Measurements from ENCODE around the gene EIPR1.

Gene EIPR1

DNA sequence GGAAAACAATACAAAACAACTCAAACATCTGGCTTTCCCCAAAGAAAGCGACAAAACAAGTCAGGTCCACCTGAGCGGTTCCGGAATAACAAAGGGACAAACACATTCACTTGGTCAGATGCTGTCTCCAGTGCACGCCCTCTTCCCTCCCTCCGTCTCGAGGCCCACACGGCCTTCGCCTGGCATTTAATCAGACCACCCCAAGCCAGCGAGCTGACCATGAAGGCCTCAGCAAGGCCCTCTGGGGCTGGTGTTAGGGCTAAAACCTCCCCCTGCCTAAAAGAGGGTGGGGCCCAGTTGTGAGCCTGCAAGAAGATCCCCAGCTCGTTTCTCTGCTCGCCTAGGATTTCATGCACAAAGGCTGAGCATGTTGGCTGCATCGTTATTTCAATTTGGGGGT, 180.3 kb downstream of the EIPR1 start:
- Histone ChIP-seq H3K27me3 (ENCODE audit: control insufficient read depth, insufficient read depth, low read length) (no peaks in the 10 kb centered on the region), H3K27ac (ENCODE audit: low read depth, low read length) (no peak overlapping the region), H3K4me1 (ENCODE audit: control insufficient read depth, insufficient read depth, low read length) (peaks cover 5% of the 10 kb centered on the region; the same call in 1 of the 2 replicates), H3K9me3 (ENCODE audit: control insufficient read depth, insufficient read depth, low read depth, low read length) (peaks cover 4% of the 10 kb centered on the region), H3K9ac (ENCODE audit: low read length) (no peak overlapping the region), H3K36me3 (ENCODE audit: control insufficient read depth, insufficient read depth, low read length) (peaks cover 24% of the 10 kb centered on the region), H3K4me3 (ENCODE audit: low read depth, low read length) (no peak overlapping the region)

DNA sequence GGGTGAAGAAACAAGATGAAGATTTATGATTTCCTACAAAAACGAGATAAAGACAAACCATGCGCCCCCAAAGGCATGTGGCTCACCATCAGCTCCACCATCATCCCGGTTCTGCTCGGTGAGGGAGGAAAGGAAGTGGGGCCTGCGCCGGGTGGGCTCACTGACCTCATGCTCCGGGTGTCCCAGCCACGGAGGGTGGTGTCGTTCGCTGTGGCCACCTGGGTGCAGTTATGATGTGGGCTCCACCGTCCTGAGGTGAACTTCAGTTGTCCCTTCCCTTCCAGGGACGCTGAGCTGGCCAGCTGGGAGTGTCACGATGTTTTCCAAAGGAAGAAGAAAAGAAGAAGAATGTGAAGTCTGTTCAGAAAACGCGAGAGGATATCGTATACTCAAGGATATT, 180.9 kb downstream of the EIPR1 start:
- Histone ChIP-seq H3K27ac (ENCODE audit: low read depth, low read length) (no peak overlapping the region), H3K4me3 (ENCODE audit: low read depth, low read length) (no peak overlapping the region)

DNA sequence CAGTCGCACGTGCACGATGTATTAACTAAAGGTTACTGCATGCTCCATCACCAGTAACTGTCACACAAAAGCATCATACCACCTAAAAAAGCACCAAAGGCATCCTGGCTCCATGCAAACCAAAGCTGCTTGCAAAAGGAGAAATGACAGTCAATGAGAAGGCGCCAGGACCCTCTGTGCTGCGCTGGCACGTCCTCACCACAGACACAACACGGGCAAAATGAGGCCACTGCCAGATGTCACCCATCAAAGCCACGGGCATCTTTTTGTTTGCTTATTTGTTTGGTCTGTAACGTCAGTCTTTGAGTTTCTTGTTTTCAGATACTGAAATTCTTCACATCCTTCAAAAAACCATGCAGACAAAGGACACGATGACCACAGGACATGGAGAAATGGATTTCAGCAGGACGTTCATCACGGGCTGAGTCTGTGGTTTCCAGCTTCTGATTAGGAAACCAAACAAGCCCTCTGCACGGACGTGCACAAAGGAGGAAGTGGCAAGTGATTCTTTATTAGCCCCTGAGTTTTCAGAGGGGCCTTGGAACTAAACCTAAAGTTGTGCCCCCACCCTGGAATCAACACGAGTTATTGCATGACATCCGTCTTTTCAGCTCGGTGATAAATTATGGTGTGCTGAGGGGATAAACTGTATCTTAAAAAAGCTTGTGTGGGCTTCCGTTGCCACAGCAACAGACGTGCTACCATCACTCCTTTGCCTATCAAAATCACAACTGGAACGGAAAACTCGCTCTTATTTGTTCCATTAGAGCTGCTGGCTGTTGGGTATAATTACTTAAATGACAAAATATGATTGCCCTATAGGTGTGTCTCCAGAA, 181.8 kb downstream of the EIPR1 start:
- Histone ChIP-seq H3K4me3 (ENCODE audit: low read depth, low read length) (no peak overlapping the region), H3K9me3 (ENCODE audit: control insufficient read depth, insufficient read depth, low read depth, low read length) (peaks cover 4% of the 10 kb centered on the region), H3K36me3 (ENCODE audit: control insufficient read depth, insufficient read depth, low read length) (peaks cover 30% of the 10 kb centered on the region), H3K27ac (ENCODE audit: low read depth, low read length) (no peak overlapping the region), H3K4me1 (ENCODE audit: control insufficient read depth, insufficient read depth, low read length) (peaks cover 5% of the 10 kb centered on the region; the same call in 1 of the 2 replicates), H3K9ac (ENCODE audit: low read length) (no peak overlapping the region), H3K27me3 (ENCODE audit: control insufficient read depth, insufficient read depth, low read length) (no peaks in the 10 kb centered on the region)

More for the DNA sequence above, 180.9 kb downstream of the EIPR1 start:
- no peak overlapping the region for H3K9ac ChIP-seq (ENCODE audit: low read length)
- H3K27me3 ChIP-seq (ENCODE audit: control insufficient read depth, insufficient read depth, low read length) = no peaks in the 10 kb centered on the region
- H3K4me1 ChIP-seq (ENCODE audit: control insufficient read depth, insufficient read depth, low read length) = peaks cover 5% of the 10 kb centered on the region; the same call in 1 of the 2 replicates
- H3K36me3 ChIP-seq (ENCODE audit: control insufficient read depth, insufficient read depth, low read length) = peaks cover 30% of the 10 kb centered on the region
- peaks cover 4% of the 10 kb centered on the region for H3K9me3 ChIP-seq (ENCODE audit: control insufficient read depth, insufficient read depth, low read depth, low read length)

DNA sequence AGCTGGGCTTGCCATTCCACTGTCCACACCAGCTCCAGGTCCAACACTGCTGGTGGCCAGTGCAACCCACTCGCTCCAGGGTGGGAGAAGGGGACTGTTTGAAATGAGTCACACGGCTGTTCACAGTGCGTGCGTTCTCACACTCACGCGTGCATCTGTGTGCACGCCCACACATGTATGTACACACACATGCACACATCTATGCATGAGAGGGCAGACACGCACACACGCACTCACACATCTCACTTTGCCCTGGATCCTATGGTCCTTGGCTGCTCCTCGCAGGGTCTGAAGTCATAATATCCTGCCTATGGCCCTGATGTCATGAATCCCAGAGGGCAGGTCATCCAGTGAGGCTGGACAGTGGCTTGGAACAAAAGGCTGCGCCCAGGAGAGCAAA, 182.8 kb downstream of the EIPR1 start:
- H3K27ac ChIP-seq (ENCODE audit: low read depth, low read length) = no peak overlapping the region
- peaks cover 32% of the 10 kb centered on the region for H3K36me3 ChIP-seq (ENCODE audit: control insufficient read depth, insufficient read depth, low read length)
- peaks cover 4% of the 10 kb centered on the region for H3K9me3 ChIP-seq (ENCODE audit: control insufficient read depth, insufficient read depth, low read depth, low read length)
- no peaks in the 10 kb centered on the region for H3K27me3 ChIP-seq (ENCODE audit: control insufficient read depth, insufficient read depth, low read length)
- H3K9ac ChIP-seq (ENCODE audit: low read length) = no peak overlapping the region
- no peak overlapping the region for H3K4me3 ChIP-seq (ENCODE audit: low read depth, low read length)
- peaks cover 5% of the 10 kb centered on the region; the same call in 1 of the 2 replicates for H3K4me1 ChIP-seq (ENCODE audit: control insufficient read depth, insufficient read depth, low read length)

DNA sequence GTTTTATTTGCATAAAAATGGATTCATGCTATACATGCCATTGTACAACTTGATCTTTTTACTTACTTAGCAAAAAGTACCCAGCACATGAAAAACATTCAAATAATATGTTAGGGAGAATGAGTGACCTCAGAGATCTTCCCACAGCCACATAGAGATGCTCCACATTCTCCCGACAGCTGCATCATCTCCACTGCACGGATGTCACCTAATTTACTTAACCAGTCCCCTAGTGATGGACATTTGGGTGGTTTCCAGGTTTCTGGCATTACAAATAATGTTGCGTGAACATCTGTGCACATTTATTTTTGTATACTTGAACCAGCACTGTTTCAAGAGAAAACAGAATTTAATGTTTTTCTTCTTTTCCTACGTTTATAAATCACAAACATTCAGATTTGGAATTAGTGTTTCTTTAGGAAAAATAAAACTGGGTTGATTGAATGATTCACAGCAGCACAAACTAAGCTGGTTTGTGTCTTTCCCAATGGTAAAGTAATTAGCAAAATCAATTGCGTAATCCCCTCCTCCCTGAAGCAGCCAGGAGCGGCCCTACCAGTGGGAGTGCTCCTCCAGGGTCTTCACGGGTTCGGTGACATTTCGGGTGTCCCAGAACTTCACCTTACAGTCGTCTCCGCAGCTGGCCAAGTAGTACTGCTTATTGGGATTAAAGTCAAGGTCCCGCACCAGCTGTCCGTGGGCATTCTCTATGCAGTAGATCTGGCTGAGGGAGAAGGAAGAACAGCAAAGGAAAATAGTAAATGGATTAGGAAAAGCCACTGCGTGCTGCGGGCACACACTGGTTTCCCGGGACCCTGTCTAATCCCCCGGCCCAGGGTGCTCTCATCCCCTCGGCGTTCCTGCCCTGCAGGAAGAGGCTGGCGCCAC, 183.9 kb downstream of the EIPR1 start:
- H3K9ac ChIP-seq (ENCODE audit: low read length) = no peak overlapping the region
- peaks cover 32% of the 10 kb centered on the region for H3K36me3 ChIP-seq (ENCODE audit: control insufficient read depth, insufficient read depth, low read length)
- H3K9me3 ChIP-seq (ENCODE audit: control insufficient read depth, insufficient read depth, low read depth, low read length) = no peaks in the 10 kb centered on the region
- H3K4me3 ChIP-seq (ENCODE audit: low read depth, low read length) = no peak overlapping the region
- H3K27ac ChIP-seq (ENCODE audit: low read depth, low read length) = no peak overlapping the region
- peaks cover 5% of the 10 kb centered on the region; the same call in 1 of the 2 replicates for H3K4me1 ChIP-seq (ENCODE audit: control insufficient read depth, insufficient read depth, low read length)
- H3K27me3 ChIP-seq (ENCODE audit: control insufficient read depth, insufficient read depth, low read length) = no peaks in the 10 kb centered on the region

DNA sequence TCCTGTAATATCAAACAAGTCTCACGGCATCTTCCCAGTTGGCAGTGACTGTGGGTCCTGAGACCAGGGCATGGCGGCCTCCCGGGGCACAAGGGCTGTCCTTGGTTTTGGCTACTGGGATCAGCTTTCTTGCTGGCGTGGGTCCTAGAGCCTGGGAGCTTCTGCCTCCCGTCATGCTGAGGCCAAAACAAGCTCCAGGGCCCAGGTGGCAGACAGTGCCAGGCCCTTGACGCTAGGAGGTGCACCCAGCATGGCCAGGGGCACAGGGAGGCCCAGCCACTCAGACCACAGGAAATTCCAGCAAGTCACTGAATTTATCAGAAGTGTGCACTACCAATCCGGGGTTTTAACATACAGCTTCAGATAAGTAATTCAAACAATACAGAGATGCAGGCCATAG, 184.7 kb downstream of the EIPR1 start:
- Histone ChIP-seq H3K9ac (ENCODE audit: low read length) (no peak overlapping the region), H3K27ac (ENCODE audit: low read depth, low read length) (no peak overlapping the region), H3K36me3 (ENCODE audit: control insufficient read depth, insufficient read depth, low read length) (peaks cover 32% of the 10 kb centered on the region)

DNA sequence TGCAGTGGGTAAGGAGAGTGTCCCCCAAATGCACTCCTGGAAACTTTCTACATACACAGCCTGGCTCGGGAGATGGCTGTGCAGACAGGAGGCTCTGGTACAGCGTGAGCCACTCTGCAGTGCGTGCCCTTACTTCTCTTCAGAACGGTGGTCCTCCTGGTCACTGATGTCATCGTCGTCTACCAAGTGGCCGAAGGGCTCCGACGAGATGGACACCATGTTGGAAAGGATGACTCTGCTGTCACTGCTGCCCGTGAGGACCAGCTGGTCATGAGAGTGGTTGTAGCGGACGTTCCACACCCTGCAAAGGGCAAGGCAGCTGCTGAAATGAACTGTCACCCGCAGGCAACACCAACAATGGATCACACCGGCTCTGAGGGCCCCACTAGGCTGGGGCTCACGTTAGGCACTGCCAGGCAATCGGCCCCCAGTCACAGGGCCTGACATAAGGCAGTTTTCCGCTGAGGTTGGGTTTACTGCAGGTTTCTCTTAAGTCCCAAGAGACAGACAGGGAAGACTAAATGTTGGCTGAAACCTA, 185.3 kb downstream of the EIPR1 start:
- no peak overlapping the region for H3K9ac ChIP-seq (ENCODE audit: low read length)
- H3K36me3 ChIP-seq (ENCODE audit: control insufficient read depth, insufficient read depth, low read length) = peaks cover 32% of the 10 kb centered on the region
- no peak overlapping the region for H3K27ac ChIP-seq (ENCODE audit: low read depth, low read length)
- H3K4me1 ChIP-seq (ENCODE audit: control insufficient read depth, insufficient read depth, low read length) = no peaks in the 10 kb centered on the region; the same call in 1 of the 2 replicates
- H3K4me3 ChIP-seq (ENCODE audit: low read depth, low read length) = no peak overlapping the region
- no peaks in the 10 kb centered on the region for H3K27me3 ChIP-seq (ENCODE audit: control insufficient read depth, insufficient read depth, low read length)
- H3K9me3 ChIP-seq (ENCODE audit: control insufficient read depth, insufficient read depth, low read depth, low read length) = no peaks in the 10 kb centered on the region

More for the DNA sequence above, 184.7 kb downstream of the EIPR1 start:
- Histone ChIP-seq H3K9me3 (ENCODE audit: control insufficient read depth, insufficient read depth, low read depth, low read length) (no peaks in the 10 kb centered on the region), H3K4me1 (ENCODE audit: control insufficient read depth, insufficient read depth, low read length) (peaks cover 5% of the 10 kb centered on the region; the same call in 1 of the 2 replicates), H3K4me3 (ENCODE audit: low read depth, low read length) (no peak overlapping the region), H3K27me3 (ENCODE audit: control insufficient read depth, insufficient read depth, low read length) (no peaks in the 10 kb centered on the region)

DNA sequence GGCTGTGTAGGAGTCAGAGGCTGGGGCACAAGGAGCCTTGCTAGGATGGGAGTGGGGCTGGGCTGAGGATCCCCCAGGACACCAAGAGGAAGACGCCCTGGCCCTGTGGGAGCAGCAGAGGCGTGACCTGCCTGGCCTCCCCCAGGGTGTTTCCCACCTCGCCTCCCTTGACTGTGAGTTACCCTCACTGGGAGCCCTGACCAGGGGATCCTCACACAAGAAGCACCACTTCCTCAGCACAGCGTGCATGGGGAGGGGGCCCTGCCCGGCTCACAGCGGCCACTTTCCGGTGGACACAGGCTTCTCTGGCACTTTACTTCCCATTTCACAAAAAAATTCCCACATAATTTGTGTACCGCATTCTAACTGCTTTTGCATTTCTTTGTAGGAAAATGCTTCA, 187.7 kb downstream of the EIPR1 start:
- Histone ChIP-seq H3K27ac (ENCODE audit: low read depth, low read length) (no peak overlapping the region), H3K36me3 (ENCODE audit: control insufficient read depth, insufficient read depth, low read length) (peaks cover 36% of the 10 kb centered on the region), H3K9me3 (ENCODE audit: control insufficient read depth, insufficient read depth, low read depth, low read length) (no peaks in the 10 kb centered on the region)

DNA sequence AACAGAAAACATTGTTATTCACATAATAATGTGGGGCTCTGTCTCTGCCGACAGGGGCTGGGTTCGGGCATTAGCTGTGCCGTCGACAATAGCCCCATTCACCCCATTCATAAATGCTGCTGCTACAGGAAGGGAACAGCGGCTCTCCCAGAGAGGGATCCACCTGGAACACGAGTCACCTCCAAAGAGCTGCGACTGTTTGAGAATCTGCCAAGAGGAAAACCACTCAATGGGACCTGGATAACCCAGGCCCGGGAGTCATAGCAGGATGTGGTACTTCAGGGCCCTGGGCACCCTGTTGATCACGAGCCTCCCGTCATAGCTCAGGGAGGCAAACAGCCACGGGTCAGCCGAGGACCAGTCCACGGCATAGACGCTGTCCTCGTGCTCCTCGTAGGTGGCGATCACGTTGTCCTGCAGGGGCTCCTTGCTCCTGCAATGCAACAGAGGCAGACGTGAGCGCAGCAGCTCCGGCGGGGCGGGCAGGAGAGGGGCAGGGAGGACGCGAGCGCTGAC, 188.5 kb downstream of the EIPR1 start:
- Histone ChIP-seq H3K4me3 (ENCODE audit: low read depth, low read length) (no peak overlapping the region), H3K9ac (ENCODE audit: low read length) (no peak overlapping the region), H3K9me3 (ENCODE audit: control insufficient read depth, insufficient read depth, low read depth, low read length) (no peaks in the 10 kb centered on the region), H3K36me3 (ENCODE audit: control insufficient read depth, insufficient read depth, low read length) (peaks cover 33% of the 10 kb centered on the region), H3K4me1 (ENCODE audit: control insufficient read depth, insufficient read depth, low read length) (no peaks in the 10 kb centered on the region), H3K27ac (ENCODE audit: low read depth, low read length) (no peak overlapping the region), H3K27me3 (ENCODE audit: control insufficient read depth, insufficient read depth, low read length) (no peaks in the 10 kb centered on the region)

More for the DNA sequence above, 187.7 kb downstream of the EIPR1 start:
- H3K4me1 ChIP-seq (ENCODE audit: control insufficient read depth, insufficient read depth, low read length) = no peaks in the 10 kb centered on the region
- no peaks in the 10 kb centered on the region for H3K27me3 ChIP-seq (ENCODE audit: control insufficient read depth, insufficient read depth, low read length)
- H3K4me3 ChIP-seq (ENCODE audit: low read depth, low read length) = no peak overlapping the region
- H3K9ac ChIP-seq (ENCODE audit: low read length) = no peak overlapping the region

DNA sequence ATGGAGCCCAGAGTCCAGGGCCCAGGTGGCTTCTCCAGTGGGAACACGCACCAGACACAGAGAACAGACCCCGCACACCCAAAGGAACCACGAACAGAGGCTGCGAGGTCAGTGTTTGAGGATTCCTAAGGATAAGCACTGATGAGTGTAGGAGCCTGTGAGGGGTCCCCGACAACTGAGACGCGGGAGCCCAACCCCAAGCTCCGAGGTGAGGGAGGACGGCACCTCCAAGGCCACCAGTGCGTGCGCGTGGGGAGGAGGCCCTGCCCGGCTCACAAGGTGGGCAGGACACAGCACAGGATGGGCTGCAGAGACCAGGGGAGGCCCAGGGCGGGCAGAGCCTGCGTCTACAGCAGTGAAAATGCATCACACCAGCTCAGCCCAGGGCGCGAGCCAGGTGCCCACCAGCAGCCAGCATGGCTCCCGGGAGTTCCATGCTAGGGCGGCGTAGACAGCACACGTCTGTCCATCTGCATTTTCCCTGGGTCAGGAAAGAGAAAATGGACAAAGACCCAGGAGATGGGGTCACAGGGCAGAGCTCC, 189.1 kb downstream of the EIPR1 start:
- no peaks in the 10 kb centered on the region for H3K4me1 ChIP-seq (ENCODE audit: control insufficient read depth, insufficient read depth, low read length)
- H3K27me3 ChIP-seq (ENCODE audit: control insufficient read depth, insufficient read depth, low read length) = no peaks in the 10 kb centered on the region
- no peak overlapping the region for H3K27ac ChIP-seq (ENCODE audit: low read depth, low read length)
- peaks cover 27% of the 10 kb centered on the region for H3K36me3 ChIP-seq (ENCODE audit: control insufficient read depth, insufficient read depth, low read length)
- H3K4me3 ChIP-seq (ENCODE audit: low read depth, low read length) = no peak overlapping the region
- H3K9me3 ChIP-seq (ENCODE audit: control insufficient read depth, insufficient read depth, low read depth, low read length) = no peaks in the 10 kb centered on the region
- no peak overlapping the region for H3K9ac ChIP-seq (ENCODE audit: low read length)
